Body of pancreas (tissue), 4 donors: Measurements from ENCODE around the gene AKAP13.

Source experiments
- CTCF ChIP-seq, 7 experiments: fragments of 450-650 bp in 4 of 7; fragments of 200-600 bp in 3 of 7; sonication (generic) in 3 of 7; IDR thresholded peaks; one replicate each; pipeline ENCODE4 v1.5.1; 2016 to 2019; ENCODE audit warnings: antibody characterized with exemption in 7 of 7
- POLR2A ChIP-seq, 3 donors: fragments of 450-650 bp; IDR thresholded peaks; one replicate each; pipeline ENCODE4 v1.6.1; 2016; ENCODE audit warnings: antibody characterized with exemption in 3 of 3, mild to moderate bottlenecking in 2 of 3

DNA sequence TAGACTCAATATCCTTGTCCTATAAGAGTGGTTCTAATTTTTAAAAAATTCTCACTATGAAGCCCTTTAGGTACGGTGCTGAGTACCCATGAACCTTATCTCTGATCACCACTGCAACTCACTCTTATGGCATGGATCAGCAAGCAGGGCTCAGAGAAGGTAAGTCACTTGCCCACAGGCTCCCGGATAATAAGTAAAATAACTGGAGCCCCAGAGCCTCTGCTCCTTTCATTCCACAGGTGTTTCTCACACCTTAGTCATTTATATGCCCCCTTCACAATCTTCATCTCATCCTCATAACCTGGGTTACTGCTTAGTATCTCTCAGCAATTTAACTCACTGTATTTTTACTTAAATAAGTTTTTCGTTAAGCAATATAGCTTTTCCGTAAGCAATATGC, 28.4 kb upstream of the AKAP13 start:
- TF ChIP-seq CTCF (IDR thresholded peaks at IDR 0.05) (no peak), POLR2A (IDR thresholded peaks at IDR 0.05) (no peak)
